DND-41 (cell line): Measurements from ENCODE around the gene CIRBP.
A peak's percentile ranks its signal among the peaks of the same experiment; 100 is the strongest.

ENCODE experiments used
- ATAC-seq: fragments of 200-7000 bp; cut with Tn5 transposase; 3 replicates; pipeline ENCODE4 v1.9.1; 2021; ENCODE audit warnings: low read depth; ENCODE audit not compliant: insufficient read depth
- DNase-seq: peaks from one replicate; pipeline ENCODE4 v3.0.0-alpha.2; 2020
- H2AFZ ChIP-seq: 2 replicates; pipeline ENCODE4 v1.6.0; 2012; ENCODE audit warnings: low read depth, low read length
- H3K27ac ChIP-seq: 2 replicates; pipeline ENCODE4 v1.5.1; 2012; ENCODE audit warnings: low read length, inconsistent platforms
- H3K27me3 ChIP-seq: fragments of 200-600 bp; sonication (generic); 2 replicates; pipeline ENCODE4 v1.6.0; 2012; ENCODE audit warnings: low read length, mild to moderate bottlenecking, inconsistent platforms; ENCODE audit not compliant: insufficient read depth, poor library complexity
- H3K36me3 ChIP-seq: 2 replicates; pipeline ENCODE4 v1.5.1; 2012; ENCODE audit warnings: low read length, inconsistent platforms; ENCODE audit not compliant: insufficient read depth
- H3K4me1 ChIP-seq: 2 replicates; pipeline ENCODE4 v1.5.1; 2012; ENCODE audit warnings: mild to moderate bottlenecking, low read length; ENCODE audit not compliant: insufficient read depth
- H3K4me2 ChIP-seq: 2 replicates; pipeline ENCODE4 v1.6.0; 2012; ENCODE audit warnings: mild to moderate bottlenecking, moderate library complexity, low read length, inconsistent platforms; ENCODE audit not compliant: insufficient read depth
- H3K4me3 ChIP-seq, 2 experiments: fragments of 200-600 bp in 1 of 2; shearing (Covaris generic) in 1 of 2; 2 replicates each; pipeline ENCODE4 v1.5.1; 2012 to 2016; ENCODE audit warnings: inconsistent platforms in 2 of 2, low read length in 2 of 2, mild to moderate bottlenecking in 2 of 2, low read depth in 1 of 2, moderate library complexity in 1 of 2
- H3K79me2 ChIP-seq: 2 replicates; pipeline ENCODE4 v1.6.0; 2012; ENCODE audit warnings: low read length, inconsistent platforms; ENCODE audit not compliant: insufficient read depth
- H3K9ac ChIP-seq: 2 replicates; pipeline ENCODE4 v1.6.0; 2012; ENCODE audit warnings: low read depth, mild to moderate bottlenecking, inconsistent platforms, low read length, moderate library complexity
- H3K9me3 ChIP-seq: 2 replicates; pipeline ENCODE4 v1.5.1; 2012; ENCODE audit warnings: low read length, moderate library complexity, mild to moderate bottlenecking, inconsistent platforms; ENCODE audit not compliant: insufficient read depth, severe bottlenecking
- H4K20me1 ChIP-seq: 2 replicates; pipeline ENCODE4 v1.6.0; 2012; ENCODE audit warnings: low read length; ENCODE audit not compliant: insufficient read depth
- CTCF ChIP-seq: IDR thresholded peaks from 2 replicates; pipeline ENCODE4 v1.5.1; 2012; ENCODE audit warnings: borderline replicate concordance, low read length, moderate library complexity, mild to moderate bottlenecking; ENCODE audit not compliant: poor library complexity, severe bottlenecking; ENCODE audit errors: extremely low read depth
- EZH2 ChIP-seq: IDR thresholded peaks from 3 replicates; pipeline ENCODE4 v1.6.1; 2012; ENCODE audit warnings: borderline replicate concordance, low read depth, mild to moderate bottlenecking, moderate library complexity, low read length, inconsistent platforms; ENCODE audit not compliant: severe bottlenecking

Gene CIRBP

GRCh38 chr19:1220976-1221903 lies 47.9 kb upstream of the CIRBP start:
- Histone ChIP-seq H3K27ac (no peak overlapping the region), H3K4me3 (no peak overlapping the region), H3K27me3 (no peaks in the 10 kb centered on the region), H3K9me3 (no peaks in the 10 kb centered on the region), H3K36me3 (peaks cover 83% of the 10 kb centered on the region), H4K20me1 (peaks cover 56% of the 10 kb centered on the region), H3K4me2 (no peak overlapping the region), H2AFZ (no peak overlapping the region), H3K9ac (no peak overlapping the region), H3K79me2 (peaks cover 37% of the 10 kb centered on the region), H3K4me1 (no peaks in the 10 kb centered on the region)
- DNase-seq (no peak), ATAC-seq (no peak)
- TF ChIP-seq CTCF, result peak; percentile 42
- TF ChIP-seq EZH2, result no peak

- no peak overlapping the region for H2AFZ ChIP-seq
- no peak overlapping the region for H3K9ac ChIP-seq
- no peaks in the 10 kb centered on the region for H3K4me1 ChIP-seq
- no peaks in the 10 kb centered on the region for H3K27me3 ChIP-seq
- no peak overlapping the region for H3K4me3 ChIP-seq
- ATAC-seq (no peak), DNase-seq (no peak)
- H3K9me3 ChIP-seq, result no peaks in the 10 kb centered on the region
- H3K27ac ChIP-seq, result no peak overlapping the region
- H4K20me1 ChIP-seq, result peaks cover 54% of the 10 kb centered on the region
- H3K79me2 ChIP-seq, result peaks cover 31% of the 10 kb centered on the region
- no peak for TF ChIP-seq CTCF
- no peak for TF ChIP-seq EZH2
- H3K4me2 ChIP-seq, result no peak overlapping the region
- peaks cover 86% of the 10 kb centered on the region for H3K36me3 ChIP-seq
These were observed 47.3 kb upstream of the CIRBP start for GRCh38 chr19:1221904-1222255.

GRCh38 chr19:1222394-1222793 lies 46.7 kb upstream of the CIRBP start:
- Histone ChIP-seq H3K4me1 (no peaks in the 10 kb centered on the region), H3K4me2 (no peak overlapping the region), H4K20me1 (peaks cover 49% of the 10 kb centered on the region), H3K9ac (no peak overlapping the region), H3K27ac (no peak overlapping the region), H3K27me3 (no peaks in the 10 kb centered on the region), H3K9me3 (no peaks in the 10 kb centered on the region), H3K4me3 (no peak overlapping the region), H2AFZ (no peak overlapping the region), H3K79me2 (peaks cover 26% of the 10 kb centered on the region), H3K36me3 (peaks cover 87% of the 10 kb centered on the region)
- TF ChIP-seq CTCF (peak; percentile 26), EZH2 (no peak)
- DNase-seq (no peak), ATAC-seq (no peak)
